GM18519 (cell line): ENCODE results near the gene NLGN4Y.
A peak's percentile ranks its signal among the peaks of the same experiment; 100 is the strongest.

Source experiments
- ATAC-seq: cut with Tn5 transposase; IDR thresholded peaks from one replicate; pipeline ENCODE4 v1.9.1; 2021; ENCODE audit warnings: mild to moderate bottlenecking, moderate library complexity; ENCODE audit not compliant: unreplicated experiment, low FRiP score

NLGN4Y gene

DNA sequence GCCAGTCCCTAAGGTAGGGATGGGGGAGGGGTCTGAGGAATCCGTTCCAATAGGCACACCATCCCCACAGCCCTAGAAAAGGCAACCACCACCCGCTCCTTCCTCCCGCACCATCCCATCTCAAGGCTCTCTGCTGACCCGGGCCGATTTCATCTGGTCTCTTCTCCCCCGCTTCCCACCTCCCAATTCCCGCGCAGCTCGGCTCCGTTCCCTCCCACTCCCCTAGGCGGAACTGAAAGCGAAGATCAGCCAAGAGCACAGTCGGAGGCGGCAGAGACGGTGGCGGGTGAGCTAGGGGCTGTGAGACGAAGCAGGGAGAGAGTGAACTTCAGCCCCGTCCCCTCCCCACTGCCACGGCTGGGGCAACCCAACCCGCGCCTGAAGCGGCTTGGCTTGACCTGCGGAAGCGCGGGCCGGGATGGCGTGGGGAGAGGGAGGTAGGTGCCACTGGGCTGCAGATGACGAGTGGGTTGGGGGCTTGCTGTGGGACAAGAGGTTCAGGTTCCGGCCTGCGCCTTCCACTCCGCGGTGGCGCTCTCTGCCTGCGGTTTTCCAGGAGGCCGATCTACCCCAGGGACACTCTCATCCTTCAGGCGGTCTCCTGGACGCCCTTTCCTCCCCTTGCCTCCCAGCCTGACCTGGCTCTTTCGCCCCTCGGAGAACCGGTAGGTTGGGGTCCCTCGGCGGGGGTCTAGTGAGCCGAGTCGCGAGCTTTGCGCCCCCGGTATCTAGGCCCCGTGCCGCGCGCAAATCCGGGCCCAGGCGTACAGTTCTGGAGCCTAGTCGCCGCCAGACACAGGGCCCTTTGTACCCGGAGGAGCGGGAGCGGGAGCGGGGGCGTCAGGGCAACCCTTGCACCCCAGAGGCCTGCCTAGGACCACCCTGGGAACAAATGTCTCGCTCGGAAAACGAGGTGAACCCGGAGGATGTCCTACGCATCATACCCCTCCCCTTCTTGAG, at the start of gene NLGN4Y:
NLGN4Y (plus strand) TSS at position 258 of the 960 bp plus-strand sequence. CDS start 97,591 bp downstream, outside the sequence.
- ATAC-seq: peak; percentile 58

DNA sequence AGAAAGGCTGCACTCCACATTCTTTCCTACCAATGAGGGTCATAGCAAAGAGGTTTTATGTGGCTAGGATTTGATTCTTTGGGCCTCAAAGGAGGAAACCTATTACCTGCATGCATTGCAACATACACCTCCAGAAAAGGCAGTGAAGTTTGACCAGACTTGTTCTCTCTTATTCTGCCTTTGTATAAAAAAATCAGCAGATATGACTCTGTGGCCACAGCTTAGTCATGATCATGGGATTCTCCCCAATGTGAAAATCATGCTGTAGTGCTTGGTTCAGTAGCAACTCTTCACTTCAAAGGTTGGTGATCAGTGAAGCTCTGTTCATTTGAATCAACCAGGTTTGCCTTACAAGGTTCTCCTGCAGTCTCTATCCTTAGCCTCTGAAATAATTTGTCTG, 38.4 kb upstream of the NLGN4Y start:
- ATAC-seq: no peak

DNA sequence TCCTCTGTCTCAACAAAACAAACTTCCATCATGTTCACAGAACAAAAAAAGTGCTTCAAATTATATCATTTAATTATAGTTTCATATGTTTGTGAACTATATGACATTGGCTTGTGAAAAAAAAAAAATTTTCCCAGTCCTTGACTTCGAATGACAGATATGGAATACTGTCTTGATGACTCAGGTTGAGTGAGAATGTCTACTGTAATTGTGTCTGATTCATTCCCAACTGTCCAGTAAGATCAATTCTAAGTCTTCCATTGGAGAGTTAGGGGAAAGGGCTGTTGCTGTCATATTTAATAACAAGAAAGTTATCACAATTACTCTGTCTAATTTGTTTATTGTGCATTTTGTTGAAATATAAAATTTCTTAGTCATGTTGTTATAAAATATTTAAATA, 34.1 kb upstream of the NLGN4Y start:
- ATAC-seq: no peak

DNA sequence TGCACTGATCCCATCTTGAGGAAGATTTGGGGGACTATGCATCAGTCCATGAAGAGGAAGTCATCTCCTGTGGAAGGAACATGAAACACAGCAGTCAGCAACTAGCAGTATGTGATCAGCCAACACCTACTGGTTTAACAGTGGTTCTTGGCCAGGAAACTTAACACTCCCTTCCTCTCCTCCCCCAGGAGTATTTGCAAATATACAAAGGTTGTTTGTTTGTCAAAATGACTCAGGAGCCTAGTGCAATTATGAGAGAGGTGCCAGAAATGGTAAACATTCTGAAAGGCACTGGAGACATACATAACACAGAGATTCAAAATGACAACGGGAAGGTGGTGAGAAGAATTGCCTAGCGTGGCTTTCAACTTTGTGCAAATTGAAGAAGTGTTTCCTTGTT, 26.3 kb upstream of the NLGN4Y start:
- no peak for ATAC-seq

DNA sequence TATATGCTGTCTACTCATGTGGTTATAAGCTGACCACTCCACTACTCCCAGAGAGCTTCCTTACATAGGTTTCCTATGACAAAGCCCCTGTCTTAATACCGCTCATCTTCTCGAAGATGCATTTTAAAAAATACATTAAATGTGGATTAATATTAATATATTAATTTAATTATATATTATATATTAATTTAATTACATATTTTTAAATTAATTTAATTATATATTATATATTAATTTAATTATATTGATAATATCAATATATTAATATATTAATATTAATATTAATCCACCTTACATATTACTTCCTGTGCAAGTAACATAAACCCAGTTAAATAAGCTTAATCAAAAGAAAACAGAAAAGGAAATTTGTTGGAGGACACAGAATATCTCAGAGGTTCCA, 19.7 kb upstream of the NLGN4Y start:
- ATAC-seq: no peak

DNA sequence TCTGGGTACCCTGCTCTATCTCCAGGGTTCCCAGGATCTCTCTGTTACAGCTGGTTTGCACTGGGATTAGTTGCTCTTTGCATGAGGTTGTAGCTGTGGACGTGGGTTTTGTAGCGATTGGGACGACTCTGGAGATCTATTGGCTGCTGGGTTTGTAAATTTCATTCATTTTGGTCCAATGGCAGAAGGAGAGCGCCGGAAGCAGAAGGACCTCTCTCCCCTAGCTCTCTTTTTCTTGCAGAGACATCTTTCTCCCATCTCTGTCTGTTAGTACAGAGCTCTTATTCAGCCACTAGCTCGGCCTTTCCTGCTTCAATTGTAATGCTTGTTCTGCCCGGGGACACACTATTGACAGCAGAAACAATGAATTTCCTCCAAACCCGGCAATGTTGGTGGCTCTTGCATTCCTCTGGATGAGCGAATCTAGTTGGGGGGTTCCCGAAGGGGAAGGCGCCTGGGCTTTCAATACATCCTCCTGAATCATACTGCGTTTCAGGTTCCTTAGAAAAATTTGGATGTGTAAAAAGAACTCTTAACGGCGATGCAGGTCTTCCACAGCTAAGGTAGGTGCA, 1.9 kb upstream of the NLGN4Y start:
- ATAC-seq: no peak

DNA sequence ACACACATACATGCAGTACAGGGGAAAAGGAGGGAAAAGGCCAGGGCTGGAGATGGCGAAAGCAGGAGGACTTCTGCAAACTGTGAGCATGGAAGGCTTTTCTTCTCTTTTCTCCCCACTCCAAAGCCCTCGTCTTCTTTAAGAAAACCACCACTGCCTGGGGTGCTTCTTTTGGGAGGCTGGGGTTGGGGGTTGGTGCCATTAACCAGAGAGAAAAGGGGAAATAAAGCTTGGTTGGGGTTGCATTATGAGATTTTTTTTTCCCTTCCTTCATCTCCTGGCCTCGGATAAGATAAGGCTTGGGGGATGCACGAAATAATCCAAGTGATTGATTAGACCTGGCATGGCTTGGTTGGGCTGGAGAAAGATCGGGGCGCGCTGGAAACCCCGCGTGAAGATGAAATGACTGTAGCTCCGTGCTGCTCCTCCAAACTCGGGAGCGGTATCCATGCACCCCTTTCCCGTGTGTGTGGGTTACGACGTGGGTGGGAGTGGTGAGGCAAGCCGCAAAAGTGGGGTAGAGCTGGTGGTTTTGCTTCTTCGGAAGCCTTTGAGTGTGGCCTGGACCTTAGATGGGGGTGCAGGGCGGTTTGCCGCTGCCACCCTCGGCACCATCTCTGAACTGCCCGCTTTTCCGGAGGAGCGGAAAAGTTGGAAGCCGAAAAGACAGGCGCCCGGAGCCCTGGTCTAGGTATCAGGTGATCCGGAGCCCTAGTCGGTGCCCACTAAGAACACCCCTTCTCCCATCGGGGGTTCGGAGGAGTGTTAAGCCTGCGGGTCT, 648 bp upstream of the NLGN4Y start:
- no peak for ATAC-seq

DNA sequence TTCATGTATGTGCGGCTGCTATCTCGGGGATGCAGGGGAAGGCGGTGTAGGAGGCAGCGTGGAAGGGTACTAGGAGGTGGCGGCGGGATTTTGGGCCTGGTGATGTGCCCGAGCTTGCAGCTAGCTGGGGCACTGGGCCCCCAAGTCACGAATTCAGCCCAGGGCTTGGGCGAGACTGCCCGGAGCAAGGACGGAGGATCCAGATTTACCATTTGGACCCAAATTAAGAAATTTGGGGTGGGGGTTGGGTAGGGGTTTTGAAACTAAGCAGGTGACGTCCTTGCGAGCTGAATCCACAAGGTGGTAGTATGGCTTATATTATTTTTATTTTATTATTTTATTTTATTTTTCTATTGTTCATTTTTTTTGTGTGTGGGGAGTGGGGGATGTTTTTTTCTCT, 986 bp downstream of the NLGN4Y start:
- no peak for ATAC-seq

DNA sequence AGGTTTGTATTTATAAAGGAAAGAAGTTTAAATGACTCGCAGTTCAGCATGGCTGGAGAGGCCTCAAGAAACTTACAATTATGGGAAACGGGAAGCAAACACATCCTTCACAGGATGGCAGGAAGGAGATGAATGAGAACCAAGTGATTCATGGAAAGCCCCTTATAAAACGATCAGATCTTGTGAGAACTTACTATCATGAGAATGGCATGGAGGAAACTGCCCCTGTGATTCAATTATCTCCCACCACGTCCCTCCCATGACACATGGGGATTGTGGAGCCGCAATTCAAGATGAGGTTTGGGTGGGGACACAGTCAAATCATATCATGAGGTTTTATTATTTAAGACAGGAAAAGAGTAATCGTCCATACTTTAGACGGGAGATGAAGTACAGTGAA, 4.0 kb downstream of the NLGN4Y start:
- ATAC-seq: no peak

DNA sequence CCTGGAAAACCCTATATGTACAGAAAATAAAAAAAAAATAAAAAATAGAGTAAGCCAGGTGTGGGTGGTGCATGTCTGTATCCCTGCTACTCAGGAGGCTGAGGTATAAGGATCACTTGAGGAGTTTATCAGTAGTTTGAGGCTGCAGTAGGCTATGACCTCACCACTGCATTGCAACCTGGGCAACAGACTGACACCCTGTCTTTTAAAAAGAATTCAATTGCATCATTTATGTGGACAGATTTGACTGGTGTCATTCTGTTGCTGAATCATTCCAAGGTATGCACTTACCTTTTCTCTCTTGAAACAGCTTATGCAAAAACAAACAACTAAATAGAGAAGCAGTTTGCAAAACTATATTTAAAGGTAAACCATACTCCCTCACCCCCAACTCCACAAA, 12.4 kb downstream of the NLGN4Y start:
- no peak for ATAC-seq

DNA sequence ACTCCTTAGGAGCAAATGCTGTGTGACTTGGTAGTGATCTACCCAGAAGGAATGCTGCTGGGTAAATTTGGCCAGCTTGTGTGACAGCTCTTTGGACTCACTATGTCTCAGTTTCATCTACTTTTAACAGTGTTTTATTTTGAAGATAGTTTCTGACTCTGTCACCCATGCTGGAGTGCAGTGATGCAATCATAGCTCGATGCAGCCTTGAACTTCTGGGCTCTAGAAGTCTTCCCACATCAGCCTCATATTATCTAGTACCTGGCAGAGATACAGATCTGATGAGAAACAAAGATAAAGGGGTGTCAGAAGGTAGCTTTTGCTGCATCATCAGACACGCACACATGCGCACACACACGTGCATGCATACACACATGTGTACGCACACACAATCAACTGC, 19.2 kb downstream of the NLGN4Y start:
- ATAC-seq: no peak

DNA sequence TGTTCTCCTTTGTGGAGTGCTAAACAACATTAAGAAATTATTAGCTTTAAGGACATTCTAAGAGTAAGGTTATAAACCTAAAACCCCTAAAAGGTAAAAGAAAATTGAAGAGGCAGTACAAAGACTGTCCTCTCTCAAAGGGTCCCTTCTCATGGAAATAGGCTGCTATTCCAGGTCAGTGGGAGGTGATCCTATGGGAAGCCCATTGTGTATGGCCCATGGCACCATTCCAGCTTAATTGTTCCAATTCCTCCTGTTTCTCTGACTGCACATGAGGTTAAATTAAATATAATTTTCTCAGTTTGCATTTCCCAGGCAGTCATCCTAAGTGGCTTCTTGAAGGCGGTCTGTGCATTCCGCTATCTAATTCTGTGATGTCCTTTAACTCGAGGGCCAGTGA, 57.0 kb downstream of the NLGN4Y start:
- ATAC-seq: no peak

DNA sequence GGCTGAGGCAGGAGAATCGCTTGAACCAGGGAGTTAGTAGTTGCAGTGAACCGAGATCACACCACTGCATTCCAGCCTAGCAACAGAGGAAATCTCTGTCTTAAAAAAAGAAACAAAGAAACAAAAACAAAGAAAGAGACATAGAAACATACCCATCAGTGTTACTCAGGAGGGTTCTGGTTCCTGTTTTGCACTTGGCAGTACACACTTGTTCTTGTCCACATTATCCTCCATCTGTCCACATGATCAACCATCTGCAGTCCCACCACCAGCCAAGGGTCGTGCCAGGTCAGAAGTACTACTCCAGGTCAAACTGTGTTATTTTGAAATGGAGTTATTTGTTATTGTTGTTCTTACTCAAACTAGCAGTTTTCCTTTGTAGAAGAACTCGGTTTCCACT, 62.4 kb downstream of the NLGN4Y start:
- no peak for ATAC-seq

DNA sequence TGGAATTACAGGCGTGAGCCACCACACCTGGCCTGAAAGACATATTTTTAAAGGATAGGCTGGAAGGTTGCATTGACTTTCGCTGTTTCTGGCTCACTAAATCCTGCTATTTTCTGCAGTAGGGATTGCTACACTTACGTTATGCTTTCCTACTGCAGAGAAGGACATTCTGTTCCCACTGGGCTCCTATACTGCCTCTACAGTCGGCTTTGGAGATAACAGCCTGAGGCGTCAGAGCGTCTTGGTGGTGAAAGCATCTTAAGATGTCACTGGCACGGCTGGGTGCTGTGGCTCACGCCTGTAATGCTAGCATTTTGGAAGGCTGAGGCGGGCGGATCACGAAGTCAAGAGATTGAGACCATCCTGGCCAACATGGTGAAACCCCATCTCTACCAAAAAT, 77.0 kb downstream of the NLGN4Y start:
- no peak for ATAC-seq

DNA sequence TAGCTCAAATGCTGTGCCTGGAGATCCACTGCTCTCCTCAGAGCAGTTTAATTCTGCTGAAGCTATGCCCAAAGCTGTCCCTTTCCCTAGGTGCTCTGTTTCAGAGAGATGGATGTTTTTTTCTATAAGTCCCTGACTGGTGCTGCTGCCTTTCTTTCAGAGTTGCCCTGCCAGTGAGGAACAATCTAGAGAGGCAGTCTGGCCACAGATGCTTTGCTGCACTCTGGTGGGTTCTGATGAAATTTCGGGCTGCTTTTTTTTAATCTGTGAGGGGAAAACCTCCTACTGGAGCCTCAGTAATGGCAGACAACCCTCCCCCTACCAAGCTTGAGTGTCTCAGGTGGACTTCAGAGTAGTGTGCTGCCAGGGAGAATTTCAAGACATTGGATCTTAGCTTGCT, 93.3 kb downstream of the NLGN4Y start:
- ATAC-seq: no peak

DNA sequence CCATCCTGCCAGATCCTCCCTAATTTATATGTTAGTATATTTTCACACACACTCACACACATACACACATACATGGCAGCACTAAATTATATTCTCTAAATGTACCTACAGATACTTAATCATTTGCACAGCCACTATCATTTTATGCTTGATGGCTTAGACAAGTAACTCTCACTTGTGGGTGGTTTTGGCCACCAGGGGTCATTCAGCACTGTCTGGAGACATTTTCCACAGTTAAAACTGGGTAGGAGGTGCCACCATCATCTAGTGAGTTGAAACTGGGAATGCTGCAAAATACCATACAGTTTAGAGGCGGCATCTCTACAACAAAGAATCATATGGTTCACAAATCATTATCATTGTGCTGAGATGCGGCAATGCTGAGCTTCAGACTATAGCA, 94.2 kb downstream of the NLGN4Y start:
- no peak for ATAC-seq

DNA sequence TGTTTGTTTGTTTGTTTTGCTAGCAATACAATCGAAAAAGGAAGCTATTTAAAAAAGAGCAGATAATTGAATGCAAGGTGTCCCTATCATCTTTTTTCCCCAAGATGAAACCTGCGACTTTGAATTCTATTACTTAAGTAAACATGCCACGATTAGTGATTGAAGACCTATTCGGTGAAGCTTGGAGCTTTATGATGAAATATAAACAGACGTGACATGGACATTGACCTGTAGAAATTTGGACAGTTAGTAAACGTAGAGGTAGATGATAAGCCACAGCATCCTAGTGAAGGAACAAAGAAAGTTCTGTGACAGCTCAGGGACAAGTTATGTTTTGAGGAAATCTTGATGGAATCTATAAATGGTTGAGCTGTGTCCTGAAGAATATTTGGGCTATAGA, 103.9 kb downstream of the NLGN4Y start:
- ATAC-seq: no peak

DNA sequence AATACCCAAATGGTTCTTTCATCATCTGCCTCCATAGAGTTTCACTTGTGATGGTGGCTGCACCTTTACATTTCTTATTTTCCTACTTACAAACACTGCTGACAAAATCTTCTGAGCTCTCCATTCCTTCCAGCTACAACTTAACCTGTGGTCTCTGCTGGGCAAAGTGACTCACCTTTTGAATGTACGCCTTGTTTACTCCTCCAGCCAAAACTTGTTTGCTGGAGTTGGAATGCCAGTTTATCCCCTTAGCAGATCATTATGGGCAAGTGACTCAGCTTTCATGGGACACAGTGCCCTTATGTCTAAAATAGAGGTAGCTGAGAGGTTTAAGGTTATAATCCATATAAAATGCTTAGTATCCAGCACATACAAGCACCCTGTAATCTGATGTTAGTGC, 107.3 kb downstream of the NLGN4Y start:
- no peak for ATAC-seq

DNA sequence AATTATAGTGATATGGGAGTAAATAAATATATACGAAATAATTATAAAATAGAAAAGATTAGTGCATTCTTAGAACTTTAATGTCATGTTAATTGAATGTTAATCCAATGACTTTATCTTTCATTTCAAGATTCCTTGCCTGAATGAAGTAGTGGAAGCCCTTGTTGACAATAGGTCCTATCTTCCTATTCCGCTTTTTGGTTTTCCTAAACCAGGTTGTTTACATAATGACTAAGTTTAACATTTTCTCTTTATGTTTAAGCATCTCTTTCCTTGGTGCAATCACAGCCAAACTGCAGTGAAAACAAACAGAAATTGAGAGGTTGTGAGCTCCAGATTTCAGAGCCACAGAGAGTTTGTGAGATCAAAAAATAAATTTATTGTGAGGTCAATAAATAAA, 109.4 kb downstream of the NLGN4Y start:
- no peak for ATAC-seq

DNA sequence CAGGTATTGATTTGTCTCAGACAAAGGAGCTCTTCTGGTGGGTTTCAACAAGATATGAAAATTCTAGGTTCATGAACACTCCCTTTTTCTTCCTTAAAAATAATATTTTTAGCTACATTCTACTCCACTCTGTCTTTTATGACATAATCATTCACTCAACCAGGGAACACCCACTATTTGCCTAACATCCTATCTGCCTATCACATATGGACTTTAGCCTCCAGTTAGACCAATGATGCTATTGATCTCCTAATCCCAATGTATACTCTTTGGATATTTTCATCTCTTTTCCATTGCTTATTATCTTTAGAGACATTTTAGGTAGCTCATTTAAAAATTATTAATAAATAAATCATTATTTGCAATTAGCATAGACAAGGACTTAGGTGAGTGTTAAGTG, 110.6 kb downstream of the NLGN4Y start:
- no peak for ATAC-seq

DNA sequence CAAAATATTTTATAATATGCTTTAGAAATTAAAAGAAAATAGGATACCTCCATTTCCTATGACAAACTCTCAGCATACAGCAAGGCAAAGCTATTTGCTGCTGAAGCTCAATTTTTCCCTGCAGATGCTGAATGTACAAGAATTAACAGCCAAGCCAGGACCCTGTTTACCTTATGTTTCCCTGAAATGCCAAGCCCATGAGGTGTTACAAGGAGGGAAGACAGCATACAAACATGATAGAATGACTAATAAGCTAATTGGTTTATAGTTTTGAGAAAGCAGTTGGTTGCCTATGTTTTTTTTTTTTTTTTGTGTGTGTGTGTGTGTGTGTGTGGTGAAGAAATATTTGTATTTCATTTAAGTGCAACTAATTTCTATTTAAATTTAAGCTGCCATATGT, 113.2 kb downstream of the NLGN4Y start:
- ATAC-seq: no peak
